Measurements from ENCODE around the gene UBTD2.

GRCh38 chr5:172280317-172280716 lies 3.2 kb downstream of the UBTD2 start:
- TF ChIP-seq CTCF (IDR thresholded peaks at IDR 0.05) (no peak), POLR2A (IDR thresholded peaks at IDR 0.05) (no peak)

Data from heart left ventricle (tissue), 13 donors.